NT2/D1 (cell line): Measurements from ENCODE around the gene DOCK10.

ENCODE experiments used
- SUZ12 ChIP-seq: IDR thresholded peaks from 2 replicates; pipeline ENCODE4 v1.6.1; 2011; ENCODE audit not compliant: insufficient read length, insufficient read depth; ENCODE audit errors: extremely low read depth
- YY1 ChIP-seq: IDR thresholded peaks from 2 replicates; pipeline ENCODE4 v1.6.1; 2011; ENCODE audit not compliant: insufficient read length, insufficient read depth
- ZNF274 ChIP-seq: IDR thresholded peaks from 2 replicates; pipeline ENCODE4 v1.6.1; 2011; ENCODE audit warnings: mild to moderate bottlenecking, low read depth, low read length

- TF ChIP-seq YY1 (no peak), ZNF274 (no peak), SUZ12 (no peak)
These were observed 114.6 kb downstream of the DOCK10 start for GRCh38 chr2:224927646-224928173.
